PC-3 (cell line): ENCODE results near the gene AJAP1.

Experiments used
- EZH2 ChIP-seq: fragments of 300-600 bp; sonication (generic); IDR thresholded peaks from one replicate; pipeline ENCODE4 v1.6.1; 2017; ENCODE audit warnings: antibody characterized with exemption, mild to moderate bottlenecking, low read length; ENCODE audit not compliant: unreplicated experiment
- EZH2phosphoT487 ChIP-seq: fragments of 300-600 bp; sonication (generic); IDR thresholded peaks from 2 replicates; pipeline ENCODE4 v1.6.1; 2018; ENCODE audit warnings: mild to moderate bottlenecking, antibody characterized with exemption, low read length, borderline replicate concordance
- TF ChIP-seq, protein P1 (sequence below): fragments of 300-600 bp; sonication (generic); conservative IDR thresholded peaks from 2 replicates; pipeline ENCODE4 v1.5.1; 2017; ENCODE audit warnings: antibody characterized with exemption, low read depth, mild to moderate bottlenecking, low read length

DNA sequence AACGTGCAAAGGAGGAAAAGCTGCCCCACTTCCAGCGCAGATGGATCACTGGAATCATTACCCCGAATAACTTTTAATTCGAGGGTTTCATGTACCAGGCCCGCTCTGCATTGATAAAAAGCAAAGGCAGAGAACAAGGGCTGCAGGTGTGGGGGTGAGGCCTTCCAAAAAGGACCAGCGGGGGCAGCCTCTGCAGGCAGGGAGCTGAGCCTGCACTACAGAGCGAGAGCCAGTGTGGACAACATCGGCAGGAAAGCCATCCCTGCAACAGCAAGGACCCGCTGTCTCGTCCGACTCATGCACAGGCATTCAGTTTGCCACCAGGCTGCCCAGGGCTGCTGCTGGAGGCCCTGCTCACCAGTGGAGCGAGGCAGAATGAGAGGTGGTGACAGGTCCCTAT is 27.1 kb upstream of the AJAP1 start:
- TF ChIP-seq, protein P1, sequence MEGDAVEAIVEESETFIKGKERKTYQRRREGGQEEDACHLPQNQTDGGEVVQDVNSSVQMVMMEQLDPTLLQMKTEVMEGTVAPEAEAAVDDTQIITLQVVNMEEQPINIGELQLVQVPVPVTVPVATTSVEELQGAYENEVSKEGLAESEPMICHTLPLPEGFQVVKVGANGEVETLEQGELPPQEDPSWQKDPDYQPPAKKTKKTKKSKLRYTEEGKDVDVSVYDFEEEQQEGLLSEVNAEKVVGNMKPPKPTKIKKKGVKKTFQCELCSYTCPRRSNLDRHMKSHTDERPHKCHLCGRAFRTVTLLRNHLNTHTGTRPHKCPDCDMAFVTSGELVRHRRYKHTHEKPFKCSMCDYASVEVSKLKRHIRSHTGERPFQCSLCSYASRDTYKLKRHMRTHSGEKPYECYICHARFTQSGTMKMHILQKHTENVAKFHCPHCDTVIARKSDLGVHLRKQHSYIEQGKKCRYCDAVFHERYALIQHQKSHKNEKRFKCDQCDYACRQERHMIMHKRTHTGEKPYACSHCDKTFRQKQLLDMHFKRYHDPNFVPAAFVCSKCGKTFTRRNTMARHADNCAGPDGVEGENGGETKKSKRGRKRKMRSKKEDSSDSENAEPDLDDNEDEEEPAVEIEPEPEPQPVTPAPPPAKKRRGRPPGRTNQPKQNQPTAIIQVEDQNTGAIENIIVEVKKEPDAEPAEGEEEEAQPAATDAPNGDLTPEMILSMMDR = no peak
- TF ChIP-seq EZH2phosphoT487 (no peak), EZH2 (no peak)
